Lung (tissue), 12 donors: ENCODE results near the gene DNM2. TPM values are rescaled to one million over a fixed set of nuclear protein-coding genes. Genes with fewer than 3 reads are reported as not detected.

Experiments used
- ATAC-seq: fragments of 200-7000 bp; cut with Tn5 transposase; one replicate; pipeline ENCODE4 v1.9.1; 2020; ENCODE audit warnings: moderate number of reproducible peaks; ENCODE audit not compliant: insufficient read depth, low FRiP score
- DNase-seq, 3 donors: peaks; one replicate each; pipeline ENCODE4 v3.0.0-alpha.2; 2013 to 2017
- H3K27ac ChIP-seq, 2 donors: one replicate each; pipeline ENCODE4 v1.5.1; 2013; ENCODE audit warnings: mild to moderate bottlenecking in 2 of 2, moderate library complexity in 2 of 2, control low read depth in 1 of 2, inconsistent platforms in 1 of 2, low read depth in 1 of 2, low read length in 1 of 2
- H3K27me3 ChIP-seq, 3 donors: one replicate each; pipeline ENCODE4 v1.5.1; 2013; ENCODE audit warnings: low read length in 2 of 3; ENCODE audit not compliant: control insufficient read depth in 3 of 3, insufficient read depth in 3 of 3
- H3K36me3 ChIP-seq, 4 donors: one replicate each; pipeline ENCODE4 v1.5.1; 2013; ENCODE audit warnings: low read length in 4 of 4, mild to moderate bottlenecking in 1 of 4, moderate library complexity in 1 of 4; ENCODE audit not compliant: control insufficient read depth in 4 of 4, insufficient read depth in 4 of 4
- H3K4me1 ChIP-seq, 5 donors: one replicate each; pipeline ENCODE4 v1.5.1; 2013; ENCODE audit warnings: low read length in 5 of 5, mild to moderate bottlenecking in 2 of 5, moderate library complexity in 1 of 5; ENCODE audit not compliant: control insufficient read depth in 5 of 5, insufficient read depth in 5 of 5
- H3K4me3 ChIP-seq: one replicate; pipeline ENCODE4 v1.5.1; 2013; ENCODE audit warnings: mild to moderate bottlenecking, control low read depth, moderate library complexity
- H3K9ac ChIP-seq, 2 donors: one replicate each; pipeline ENCODE4 v1.5.1; 2013; ENCODE audit warnings: low read length in 2 of 2, control low read depth in 1 of 2; ENCODE audit not compliant: insufficient read depth in 1 of 2
- H3K9me3 ChIP-seq, 4 donors: one replicate each; pipeline ENCODE4 v1.5.1; 2013; ENCODE audit warnings: low read length in 3 of 4, mild to moderate bottlenecking in 1 of 4, moderate library complexity in 1 of 4; ENCODE audit not compliant: control insufficient read depth in 4 of 4, insufficient read depth in 3 of 4
- CTCF ChIP-seq: IDR thresholded peaks from 2 replicates; pipeline ENCODE4 v1.5.1; 2012; ENCODE audit warnings: mild to moderate bottlenecking; ENCODE audit errors: control extremely low read depth, extremely low read depth
- WGBS, 2 donors: extraction: QIAGEN DNeasy Blood & Tissue Kit; methylation state at CpG; one replicate each; pipeline ENCODE4 v1.1.7; 2013; 5-methylcytosine and 5-hydroxymethylcytosine counted together
- polyA plus RNA-seq, 2 donors: library from polyadenylated mRNA; stranded (reverse); fragments of 200-250 nt; gene quantifications; one replicate each; pipeline ENCODE4 v1.2.1, GENCODE V29; 2013
- total RNA-seq, 2 donors: library from RNA; depleted of rRNA in 1 of 2; stranded (reverse); fragments of >200 nt in 1 of 2; gene quantifications; one replicate each; pipeline ENCODE4 v1.2.1, GENCODE V29; 2014 to 2021
- donor health status: control.
- donor health status: control.
- donor health status: Bipolar disorder and iron deficiency.
- donor health status: healthy.
- donor health status: DM: yes; HTN: yes; CAD: no.

Gene DNM2
- total and polyA plus RNA-seq, 4 donors, result 172 to 277 (median 204) TPM

GRCh38 chr19:10688545-10689280 is 29.2 kb upstream of the DNM2 start:
- 95% methylated on average over 27 of the region's 27 CpGs for WGBS, 2 donors
- no peak for TF ChIP-seq CTCF
- Histone ChIP-seq H3K27ac (no peak overlapping the region), H3K4me3 (no peak overlapping the region), H3K9ac (no peak overlapping the region), H3K27me3 (no peaks in the 10 kb centered on the region), H3K4me1 (no peaks in the 10 kb centered on the region), H3K9me3 (peaks cover 0 to 2% (median 0%) of the 10 kb centered on the region in 4 donors), H3K36me3 (peaks cover 15 to 81% (median 36%) of the 10 kb centered on the region in 4 donors)
- no peak for DNase-seq
- no peak for ATAC-seq

DNA sequence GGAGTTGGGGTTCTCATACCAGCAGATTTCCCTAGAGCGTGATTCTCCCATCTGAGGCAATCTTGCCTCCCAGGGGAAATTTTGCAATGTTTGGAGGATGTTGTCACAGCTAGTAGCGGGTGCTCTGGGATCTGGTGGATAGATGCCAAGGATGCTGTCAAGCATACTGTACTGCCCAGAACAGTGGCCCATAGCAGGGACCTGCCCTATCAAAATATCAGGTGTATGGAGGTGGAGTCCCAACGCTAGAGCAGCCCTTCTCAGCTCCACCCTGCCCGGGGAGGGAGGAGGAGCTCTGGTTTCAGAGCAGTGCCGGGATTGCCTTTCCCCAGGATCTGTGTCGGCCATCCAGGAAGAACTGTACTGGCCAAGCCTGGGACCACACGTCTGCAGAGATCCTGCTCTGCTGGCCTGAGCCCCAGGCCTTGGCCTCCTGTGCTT is 27.5 kb upstream of the DNM2 start:
- peaks cover 0 to 2% (median 0%) of the 10 kb centered on the region in 4 donors for H3K9me3 ChIP-seq
- 55 to 58% methylated on average over 7 of the region's 7 CpGs for WGBS, 2 donors
- peaks cover 12 to 67% (median 31%) of the 10 kb centered on the region in 4 donors for H3K36me3 ChIP-seq
- no peak overlapping the region for H3K27ac ChIP-seq
- DNase-seq (no peak), ATAC-seq (no peak)
- TF ChIP-seq CTCF, result no peak
- peaks cover 0 to 9% (median 2%) of the 10 kb centered on the region in 5 donors for H3K4me1 ChIP-seq
- H3K27me3 ChIP-seq, result no peaks in the 10 kb centered on the region
- H3K4me3 ChIP-seq, result no peak overlapping the region
- H3K9ac ChIP-seq, result no peak overlapping the region

DNA sequence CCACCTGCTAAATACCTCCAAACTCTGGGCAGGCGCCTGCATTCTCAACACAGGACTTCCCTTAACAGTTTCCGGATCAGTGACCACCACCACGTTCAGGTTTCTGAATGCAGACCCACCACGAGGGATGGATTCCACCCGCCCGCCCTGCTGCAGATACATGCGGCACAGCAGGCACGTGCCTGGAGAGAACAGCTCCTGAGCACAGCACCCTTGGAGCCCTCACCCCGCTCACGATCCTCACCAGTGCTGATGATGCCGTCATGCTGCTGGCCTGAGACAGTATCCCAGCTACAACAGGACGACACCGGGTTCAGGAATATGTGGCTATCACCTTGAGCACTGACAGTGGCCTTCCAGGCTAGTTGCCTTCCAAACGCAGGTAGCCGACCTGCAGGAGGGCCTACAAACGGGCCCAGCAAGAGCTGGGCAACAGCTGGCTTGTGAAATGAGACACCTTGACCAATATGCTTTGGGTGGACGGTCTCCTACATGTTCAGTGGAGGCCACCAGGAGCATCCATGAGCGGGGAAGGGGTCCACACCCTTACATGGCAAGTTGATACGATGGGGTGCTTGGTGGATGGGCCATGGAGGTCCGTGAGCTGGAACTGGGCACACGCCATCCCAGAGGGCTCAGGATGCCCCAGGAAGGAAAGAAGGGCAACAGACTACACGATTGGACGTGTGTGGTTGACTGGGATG is 26.5 kb upstream of the DNM2 start:
- no peak for DNase-seq
- Histone ChIP-seq H3K9ac (no peak overlapping the region), H3K4me1 (peaks cover 0 to 9% (median 3%) of the 10 kb centered on the region in 5 donors), H3K27me3 (no peaks in the 10 kb centered on the region), H3K9me3 (peaks cover 0 to 2% (median 0%) of the 10 kb centered on the region in 4 donors), H3K4me3 (no peak overlapping the region), H3K27ac (no peak overlapping the region), H3K36me3 (peaks cover 12 to 60% (median 31%) of the 10 kb centered on the region in 4 donors)
- ATAC-seq, result no peak
- 87% methylated on average over 23 of the region's 23 CpGs for whole genome bisulfite sequencing, 2 donors
- TF ChIP-seq CTCF, result no peak
